ENCODE measurements around the gene CRTAC1.

CRTAC1 gene

DNA sequence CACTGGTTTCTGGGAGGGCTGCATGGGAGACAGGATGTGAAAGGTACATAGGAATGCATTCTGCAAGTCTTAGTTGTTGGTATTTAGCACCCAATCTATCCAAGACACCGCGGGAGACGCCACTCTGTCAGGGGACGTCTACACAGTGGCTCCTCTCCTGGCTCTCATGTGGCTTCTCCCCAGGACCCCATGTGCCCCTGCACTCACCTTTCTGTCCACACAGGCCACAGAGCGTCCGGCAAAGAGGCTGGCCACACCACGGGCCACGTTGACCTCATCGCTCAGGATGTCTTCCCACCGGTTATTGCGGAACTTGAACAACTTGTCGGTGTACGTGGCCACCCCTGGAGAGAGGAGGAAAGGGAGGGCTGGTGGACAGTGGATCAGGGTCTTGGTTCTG is 107.4 kb downstream of the CRTAC1 start:
- H3K4me1 ChIP-seq: no peaks in the 10 kb centered on the region
- H3K9me3 ChIP-seq: no peaks in the 10 kb centered on the region
- H3K27me3 ChIP-seq: no peaks in the 10 kb centered on the region
- DNase-seq: no peak
- H3K36me3 ChIP-seq: no peaks in the 10 kb centered on the region
- TF ChIP-seq, protein P1, sequence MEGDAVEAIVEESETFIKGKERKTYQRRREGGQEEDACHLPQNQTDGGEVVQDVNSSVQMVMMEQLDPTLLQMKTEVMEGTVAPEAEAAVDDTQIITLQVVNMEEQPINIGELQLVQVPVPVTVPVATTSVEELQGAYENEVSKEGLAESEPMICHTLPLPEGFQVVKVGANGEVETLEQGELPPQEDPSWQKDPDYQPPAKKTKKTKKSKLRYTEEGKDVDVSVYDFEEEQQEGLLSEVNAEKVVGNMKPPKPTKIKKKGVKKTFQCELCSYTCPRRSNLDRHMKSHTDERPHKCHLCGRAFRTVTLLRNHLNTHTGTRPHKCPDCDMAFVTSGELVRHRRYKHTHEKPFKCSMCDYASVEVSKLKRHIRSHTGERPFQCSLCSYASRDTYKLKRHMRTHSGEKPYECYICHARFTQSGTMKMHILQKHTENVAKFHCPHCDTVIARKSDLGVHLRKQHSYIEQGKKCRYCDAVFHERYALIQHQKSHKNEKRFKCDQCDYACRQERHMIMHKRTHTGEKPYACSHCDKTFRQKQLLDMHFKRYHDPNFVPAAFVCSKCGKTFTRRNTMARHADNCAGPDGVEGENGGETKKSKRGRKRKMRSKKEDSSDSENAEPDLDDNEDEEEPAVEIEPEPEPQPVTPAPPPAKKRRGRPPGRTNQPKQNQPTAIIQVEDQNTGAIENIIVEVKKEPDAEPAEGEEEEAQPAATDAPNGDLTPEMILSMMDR (IDR thresholded peaks at IDR 0.05; ENCODE audit: low read depth, low read length): no peak
- no peak overlapping the region for H3K4me3 ChIP-seq (ENCODE audit: low read depth, low read length)

DNA sequence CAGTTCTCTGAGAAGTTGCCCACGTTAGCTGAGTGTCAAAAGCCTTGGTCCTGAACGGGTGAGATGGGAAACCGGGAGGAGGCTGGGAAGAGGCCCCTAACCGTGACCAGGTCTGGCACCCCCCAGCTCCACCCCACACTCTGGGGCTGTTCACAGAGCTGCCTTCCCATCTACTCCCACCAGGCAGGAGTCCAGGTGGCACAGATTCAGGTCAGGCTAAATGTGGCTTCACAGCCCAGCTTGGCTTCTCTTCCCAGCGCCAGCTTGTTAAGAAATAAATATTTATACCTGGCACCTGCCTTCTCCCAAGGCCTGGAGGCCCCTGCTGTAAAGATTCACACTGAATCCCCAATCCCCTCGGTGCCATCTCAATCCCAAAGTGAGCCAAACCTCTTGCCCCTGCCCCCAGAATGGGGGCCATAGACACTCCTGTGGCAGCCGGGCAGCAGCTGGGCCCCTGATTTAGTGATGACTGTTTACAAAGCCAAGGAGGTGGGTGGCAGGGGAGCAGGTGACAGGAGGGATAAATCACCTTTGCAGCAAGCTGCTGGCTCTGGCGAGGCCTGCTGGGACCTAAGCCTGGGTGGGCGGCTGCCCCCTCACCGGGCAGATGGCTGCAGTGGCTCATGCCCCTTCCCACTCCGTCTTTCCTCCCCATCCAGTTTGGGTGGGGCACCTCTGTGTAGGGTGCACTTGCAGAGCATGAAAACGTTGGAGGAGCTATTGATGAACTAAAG is 108.2 kb downstream of the CRTAC1 start:
- no peaks in the 10 kb centered on the region for H3K9me3 ChIP-seq
- TF ChIP-seq, protein P1 (IDR thresholded peaks at IDR 0.05; ENCODE audit: low read depth, low read length): no peak
- no peak for DNase-seq
- no peaks in the 10 kb centered on the region for H3K27me3 ChIP-seq
- H3K4me1 ChIP-seq: no peaks in the 10 kb centered on the region
- no peaks in the 10 kb centered on the region for H3K36me3 ChIP-seq
- no peak overlapping the region for H3K4me3 ChIP-seq (ENCODE audit: low read depth, low read length)

DNA sequence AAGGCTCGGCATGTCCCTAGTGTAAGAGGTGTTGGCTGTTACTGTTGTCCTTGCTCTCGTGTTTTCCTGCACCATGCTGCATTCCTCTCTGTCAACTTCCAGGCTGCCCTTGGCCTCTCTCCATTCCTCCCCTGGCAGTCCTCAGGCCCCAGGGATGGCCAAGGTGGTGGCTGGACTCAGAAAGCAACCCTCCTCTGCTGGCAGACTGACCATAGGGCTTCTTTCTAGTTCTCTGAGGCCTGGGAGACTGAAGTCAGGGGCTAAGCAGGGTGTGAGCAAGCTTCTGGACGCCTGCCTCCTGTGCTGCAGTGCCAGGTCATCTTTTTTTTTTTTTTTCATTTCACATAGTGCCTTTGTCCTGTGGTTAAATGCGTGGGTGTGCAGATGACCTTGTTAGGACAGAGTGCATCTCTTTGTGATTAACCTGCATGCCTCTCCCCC is 108.8 kb downstream of the CRTAC1 start:
- no peak overlapping the region for H3K4me3 ChIP-seq (ENCODE audit: low read depth, low read length)
- DNase-seq: no peak
- no peaks in the 10 kb centered on the region for H3K36me3 ChIP-seq
- TF ChIP-seq, protein P1 (IDR thresholded peaks at IDR 0.05; ENCODE audit: low read depth, low read length): no peak
- no peaks in the 10 kb centered on the region for H3K9me3 ChIP-seq
- no peaks in the 10 kb centered on the region for H3K4me1 ChIP-seq
- no peaks in the 10 kb centered on the region for H3K27me3 ChIP-seq

DNA sequence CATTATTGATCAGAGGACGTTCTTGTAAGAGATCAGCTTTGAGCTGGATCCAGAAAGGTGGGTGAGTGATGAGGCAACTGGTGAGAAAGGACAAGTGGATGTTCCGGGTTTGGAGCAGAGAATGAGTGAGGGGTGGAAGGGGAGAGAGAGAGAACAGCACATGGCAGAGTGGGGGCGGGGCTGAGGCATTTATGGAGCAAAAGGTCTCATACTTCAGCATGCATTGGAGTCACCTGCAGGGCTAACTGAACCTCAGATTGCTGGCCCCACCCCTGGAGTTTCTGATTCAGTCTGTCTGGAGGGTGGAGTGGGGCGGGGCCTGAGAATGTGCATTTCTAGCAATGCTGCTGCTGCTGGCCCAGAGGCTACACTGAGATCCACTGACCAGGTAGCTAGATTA is 109.6 kb downstream of the CRTAC1 start:
- Histone ChIP-seq H3K4me3 (ENCODE audit: low read depth, low read length) (no peak overlapping the region), H3K9me3 (no peaks in the 10 kb centered on the region), H3K36me3 (no peaks in the 10 kb centered on the region), H3K4me1 (no peaks in the 10 kb centered on the region), H3K27me3 (no peaks in the 10 kb centered on the region)
- DNase-seq: no peak
- TF ChIP-seq, protein P1 (IDR thresholded peaks at IDR 0.05; ENCODE audit: low read depth, low read length): no peak

DNA sequence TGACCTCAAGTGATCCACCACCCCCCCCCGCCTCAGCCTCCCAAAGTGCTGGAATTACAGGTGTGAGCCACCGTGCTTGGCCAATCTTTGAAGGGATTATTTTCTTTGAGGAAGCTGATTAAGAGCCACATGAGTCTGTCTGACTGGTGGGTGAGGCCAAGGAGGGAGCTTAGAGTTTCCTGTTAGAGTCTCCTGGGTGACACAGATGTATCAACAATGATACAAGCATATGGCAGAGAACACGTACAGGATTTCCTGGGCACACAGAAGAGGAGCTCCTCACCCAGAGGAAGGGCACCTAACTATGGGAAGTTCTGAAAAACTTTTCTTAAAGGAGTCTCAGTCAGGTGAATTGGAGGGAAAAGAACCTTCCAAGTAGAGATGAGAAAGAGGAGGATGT is 111.4 kb downstream of the CRTAC1 start:
- no peaks in the 10 kb centered on the region for H3K36me3 ChIP-seq
- no peaks in the 10 kb centered on the region for H3K9me3 ChIP-seq
- H3K4me3 ChIP-seq (ENCODE audit: low read depth, low read length): no peak overlapping the region
- TF ChIP-seq, protein P1 (IDR thresholded peaks at IDR 0.05; ENCODE audit: low read depth, low read length): no peak
- DNase-seq: no peak
- H3K27me3 ChIP-seq: no peaks in the 10 kb centered on the region
- 0 out of 2 replicates have a peak, but pooled peaks cover 2% of the 10 kb centered on the region for H3K4me1 ChIP-seq

DNA sequence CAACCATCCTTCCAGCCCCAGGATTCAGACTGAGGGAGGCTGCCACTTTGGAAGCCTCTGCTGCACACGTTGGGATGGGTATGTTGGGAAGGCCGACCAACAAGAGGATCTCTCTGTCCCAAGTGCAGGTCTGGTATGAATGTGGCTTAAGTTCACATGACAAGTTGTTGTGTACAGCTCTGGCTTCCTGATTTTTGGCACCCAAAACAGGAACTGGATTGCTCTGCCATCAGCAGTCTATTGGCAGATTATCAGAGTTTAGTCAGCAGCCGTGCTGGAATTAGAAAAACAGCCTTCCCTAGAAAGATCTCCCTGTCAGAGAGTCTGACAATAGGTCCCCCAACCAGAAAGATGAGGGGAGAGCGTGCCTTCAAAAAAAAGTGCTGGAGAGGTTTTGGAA is 113.8 kb downstream of the CRTAC1 start:
- DNase-seq: no peak
- no peak overlapping the region for H3K4me3 ChIP-seq (ENCODE audit: low read depth, low read length)
- H3K27me3 ChIP-seq: no peaks in the 10 kb centered on the region
- no peaks in the 10 kb centered on the region for H3K36me3 ChIP-seq
- 0 out of 2 replicates have a peak, but pooled peaks cover 2% of the 10 kb centered on the region for H3K4me1 ChIP-seq
- H3K9me3 ChIP-seq: no peaks in the 10 kb centered on the region
- TF ChIP-seq, protein P1 (IDR thresholded peaks at IDR 0.05; ENCODE audit: low read depth, low read length): no peak

Measured in BE2C (cell line).